Suprapubic skin (tissue), 4 donors: ENCODE measurements around the gene RGL3.

Experiments used
- CTCF ChIP-seq, 2 donors: fragments of 200-600 bp in 1 of 2; fragments of 450-650 bp in 1 of 2; sonication (generic) in 1 of 2; IDR thresholded peaks; one replicate each; pipeline ENCODE4 v1.5.1; 2016 to 2019; ENCODE audit warnings: antibody characterized with exemption in 2 of 2, mild to moderate bottlenecking in 1 of 2, moderate library complexity in 1 of 2
- POLR2A ChIP-seq, 2 donors: fragments of 450-650 bp; IDR thresholded peaks; one replicate each; pipeline ENCODE4 v1.6.1; 2017; ENCODE audit warnings: antibody characterized with exemption in 2 of 2, mild to moderate bottlenecking in 2 of 2, moderate library complexity in 2 of 2
- POLR2AphosphoS5 ChIP-seq, 3 donors: sonication (generic); formaldehyde crosslinking; IDR thresholded peaks; one replicate each; pipeline ENCODE4 v1.6.1; 2017; ENCODE audit warnings: antibody characterized with exemption in 3 of 3

- TF ChIP-seq CTCF (IDR thresholded peaks at IDR 0.05) (no peak), POLR2A (IDR thresholded peaks at IDR 0.05) (no peak), POLR2AphosphoS5 (IDR thresholded peaks at IDR 0.05) (no peak)
Measured at GRCh38 chr19:11356074-11356397, 63.1 kb downstream of the RGL3 start.
